ENCODE data around the gene STPG3.

Gene STPG3

GRCh38 chr9:137295849-137296669, 45.0 kb downstream of the STPG3 start:
- no peak for DNase-seq (ENCODE audit: low read depth)
- no peak overlapping the region for H3K4me3 ChIP-seq (ENCODE audit: low read depth, low read length)

DNA sequence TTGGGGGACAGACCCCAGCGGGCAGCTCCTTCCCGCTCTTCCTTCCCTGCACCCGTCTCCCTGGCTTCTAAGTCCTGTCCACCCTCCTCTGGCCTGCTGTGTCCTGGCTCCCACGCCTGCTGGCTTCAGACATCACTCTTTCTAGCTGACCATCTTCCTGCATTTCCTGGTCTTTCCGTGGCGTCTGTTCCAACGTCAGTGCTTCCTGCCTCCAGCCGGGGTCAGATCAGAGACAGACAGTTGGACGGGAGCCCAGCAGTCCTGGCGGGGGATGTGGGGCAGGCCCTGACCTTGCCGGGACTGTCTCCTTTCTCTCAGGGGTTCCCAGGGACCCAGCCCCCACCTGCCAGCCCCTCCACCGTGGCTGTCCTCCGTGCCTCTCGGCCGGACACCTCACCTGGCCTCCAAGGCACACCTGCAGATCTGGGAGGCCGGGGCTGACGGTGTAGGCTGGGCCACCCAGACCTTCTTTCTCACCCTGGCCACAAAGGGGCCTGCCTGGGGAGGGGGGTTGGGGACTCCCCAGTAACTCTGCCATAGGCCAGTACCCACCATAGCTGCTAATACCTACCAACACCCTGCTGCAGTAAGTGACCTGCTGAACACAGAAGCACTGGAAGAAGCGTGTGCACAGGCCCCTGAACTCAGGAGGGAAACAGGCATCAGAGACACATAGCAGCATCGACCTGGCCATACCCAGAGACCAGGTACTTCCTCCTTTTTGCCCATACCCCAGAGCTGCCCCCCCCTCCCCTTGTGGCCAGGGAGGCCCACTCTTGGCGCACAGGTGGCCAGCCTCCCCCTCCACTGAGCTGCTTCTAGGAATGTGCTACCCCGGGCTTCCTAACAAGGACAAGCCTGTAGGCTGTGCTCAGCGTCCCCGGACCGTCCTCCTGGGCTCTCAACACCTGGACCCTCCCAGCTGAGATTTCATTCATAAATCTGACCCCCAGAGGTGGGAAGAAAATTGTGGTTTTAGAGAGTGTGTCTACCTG, 45.9 kb downstream of the STPG3 start:
- DNase-seq (ENCODE audit: low read depth), result no peak
- no peak overlapping the region for H3K4me3 ChIP-seq (ENCODE audit: low read depth, low read length)

DNA sequence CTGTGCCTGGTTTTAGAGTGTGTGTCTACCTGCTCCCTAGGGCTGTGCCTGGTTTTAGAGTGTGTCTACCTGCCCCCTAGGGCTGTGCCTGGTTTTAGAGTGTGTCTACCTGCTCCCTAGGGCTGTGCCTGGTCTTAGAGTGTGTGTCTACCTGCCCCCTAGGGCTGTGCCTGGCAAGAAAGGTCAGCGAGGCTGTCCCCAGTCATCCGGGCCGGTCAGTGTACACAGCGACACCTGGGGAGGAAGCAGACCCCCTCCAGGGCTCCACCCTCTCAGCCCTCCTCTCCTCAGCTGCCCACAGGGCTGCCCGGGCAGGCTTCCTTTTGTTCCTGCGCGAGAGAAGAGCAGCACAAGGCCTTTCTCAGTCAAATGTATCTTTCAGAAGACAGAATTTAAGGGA, 46.9 kb downstream of the STPG3 start:
- DNase-seq (ENCODE audit: low read depth), result no peak
- no peak overlapping the region for H3K4me3 ChIP-seq (ENCODE audit: low read depth, low read length)

DNA sequence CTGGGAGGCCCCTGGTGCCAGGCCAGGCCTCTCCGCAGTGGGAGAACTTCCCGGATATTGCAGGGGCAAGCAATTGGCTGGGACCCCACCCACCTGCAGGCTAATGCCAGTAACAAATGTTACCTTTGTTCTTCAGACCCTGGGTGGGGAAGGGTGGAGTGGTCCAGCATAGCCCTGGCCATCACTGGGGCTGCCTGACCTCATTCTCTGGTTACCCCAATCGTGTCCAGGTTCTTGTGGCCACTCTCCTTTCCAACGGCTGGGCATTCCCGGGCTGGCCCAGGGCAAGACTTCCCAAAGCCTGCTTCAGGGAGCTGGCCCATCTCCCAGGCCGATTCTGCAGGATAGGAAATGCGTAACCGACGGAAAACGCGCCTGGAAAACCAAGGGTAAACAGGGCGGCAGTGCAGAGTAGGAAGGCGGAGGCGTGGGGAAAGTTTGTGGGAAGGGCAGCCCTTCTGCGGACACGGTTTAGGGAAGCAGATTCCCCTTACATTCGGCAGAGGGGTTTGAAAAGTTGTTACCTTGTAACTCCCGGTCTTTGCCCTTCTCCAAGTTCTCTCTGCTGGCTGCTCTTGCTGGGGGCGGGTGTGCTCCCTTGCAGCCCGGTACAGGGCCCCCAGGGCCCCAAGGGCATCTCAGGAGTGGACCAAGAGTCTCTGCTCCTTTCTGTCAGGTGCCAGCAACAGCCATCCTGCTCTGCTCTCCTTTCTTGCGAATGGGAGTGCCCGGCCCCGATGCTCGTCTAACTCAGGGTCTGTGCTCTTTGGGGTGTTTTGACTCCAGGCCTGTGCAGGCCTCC, 47.5 kb downstream of the STPG3 start:
- no peak overlapping the region for H3K4me3 ChIP-seq (ENCODE audit: low read depth, low read length)
- DNase-seq (ENCODE audit: low read depth), result no peak

- DNase-seq (ENCODE audit: low read depth), result no peak
- H3K4me3 ChIP-seq (ENCODE audit: low read depth, low read length), result no peak overlapping the region
These were observed 48.1 kb downstream of the STPG3 start for GRCh38 chr9:137299203-137299565.

DNA sequence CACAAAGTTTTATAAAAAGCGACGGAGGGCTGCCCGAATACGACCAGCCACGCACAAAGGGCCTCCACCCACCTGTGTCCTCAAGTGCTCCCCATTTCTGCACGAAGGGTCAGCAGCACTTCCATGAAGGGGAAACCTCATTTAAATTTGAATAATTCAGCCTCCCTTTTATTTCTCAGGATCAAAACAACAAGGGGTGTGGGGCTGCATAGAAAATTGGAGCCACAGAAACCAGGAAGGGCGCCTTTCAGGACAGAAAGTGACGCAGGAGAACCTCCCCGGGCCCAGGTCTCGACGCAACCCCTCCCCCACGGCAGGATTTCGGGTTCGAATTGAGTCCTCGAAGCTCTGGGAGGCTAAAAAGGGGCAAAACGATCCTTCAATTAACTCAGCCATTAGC, 48.9 kb downstream of the STPG3 start:
- DNase-seq (ENCODE audit: low read depth), result no peak
- no peak overlapping the region for H3K4me3 ChIP-seq (ENCODE audit: low read depth, low read length)

GRCh38 chr9:137300567-137301080, 49.5 kb downstream of the STPG3 start:
- no peak for DNase-seq (ENCODE audit: low read depth)
- peak overlapping the region; percentile 37 for H3K4me3 ChIP-seq (ENCODE audit: low read depth, low read length)

GRCh38 chr9:137301081-137301947, 50.2 kb downstream of the STPG3 start:
- H3K4me3 ChIP-seq (ENCODE audit: low read depth, low read length), result peak overlapping the region; percentile 37
- DNase-seq (ENCODE audit: low read depth), result no peak

GRCh38 chr9:137302118-137302448, 51.0 kb downstream of the STPG3 start, which contains the start of gene NRARP:
NRARP (minus strand) TSS chr9:137302271; CDS start chr9:137301928, 343 bp downstream.
- no peak for DNase-seq (ENCODE audit: low read depth)

DNA sequence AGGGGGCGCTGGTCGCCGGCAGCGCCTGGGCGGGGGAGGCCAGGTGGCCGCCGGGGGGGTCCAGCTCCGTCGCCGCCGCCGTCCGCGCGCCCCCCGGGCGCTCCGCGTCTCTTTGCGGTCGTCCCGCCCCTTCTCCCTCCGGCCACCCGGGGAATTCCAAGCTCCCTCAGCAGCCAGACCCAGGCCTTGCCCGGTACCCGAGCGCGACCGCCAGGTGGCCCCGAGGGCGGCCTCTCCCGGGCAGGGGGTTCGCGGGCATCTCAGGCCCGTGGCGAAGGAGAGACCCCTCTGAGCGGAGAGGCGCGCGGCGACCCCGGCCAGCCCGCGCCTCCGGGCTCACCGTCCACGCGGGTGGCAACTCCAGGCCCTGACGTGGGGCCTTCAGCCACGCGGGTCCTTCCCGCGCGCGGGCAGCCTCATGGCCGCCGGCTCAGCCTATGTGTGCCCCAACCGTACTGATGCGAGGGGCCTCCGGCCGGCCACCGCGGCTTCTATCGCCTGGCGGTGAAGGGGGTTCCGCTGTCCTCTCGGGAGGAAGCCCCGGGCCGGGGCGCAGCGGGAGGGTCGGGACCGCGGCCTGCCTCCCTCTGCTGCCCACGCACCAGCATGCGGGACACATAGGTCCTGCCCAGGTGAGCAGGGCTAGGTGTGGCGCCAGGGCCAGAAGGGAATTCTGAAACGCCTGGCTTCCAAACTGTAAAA, 51.5 kb downstream of the STPG3 start:
- H3K4me3 ChIP-seq (ENCODE audit: low read depth, low read length), result peak overlapping the region; percentile 47
- DNase-seq (ENCODE audit: low read depth), result no peak

More at GRCh38 chr9:137302118-137302448, 51.0 kb downstream of the STPG3 start, which contains the start of gene NRARP:
- H3K4me3 ChIP-seq (ENCODE audit: low read depth, low read length), result peak within 1 kb of the TSS; percentile 47
